Dendritic cell treated with granulocyte-macrophage colony-stimulating factor and Interleukin-4, amounts not matched to agents 40 ng/mL and 50 ng/mL, for 4 days (primary cell): ENCODE data around the gene ZFP2.
"Not testable (repeated sequence)": the region's sequence is repeated elsewhere in the genome, so short reads cannot be mapped to it uniquely, and the experiment has no call there.

Experiments
- H3K27ac Mint-ChIP-seq: one replicate; pipeline ENCODE4 v1.8.0; 2022; ENCODE audit warnings: mild to moderate bottlenecking, mixed read lengths
- H3K27me3 Mint-ChIP-seq: one replicate; pipeline ENCODE4 v1.8.0; 2022; ENCODE audit warnings: mild to moderate bottlenecking, mixed read lengths
- H3K36me3 Mint-ChIP-seq: one replicate; pipeline ENCODE4 v1.8.0; 2022; ENCODE audit warnings: low read depth, mixed read lengths
- H3K4me1 Mint-ChIP-seq: one replicate; pipeline ENCODE4 v1.8.0; 2022; ENCODE audit warnings: low read depth, mixed read lengths
- H3K4me3 Mint-ChIP-seq: one replicate; pipeline ENCODE4 v1.8.0; 2022; ENCODE audit warnings: mild to moderate bottlenecking, moderate library complexity, mixed read lengths
- H3K9me3 Mint-ChIP-seq: one replicate; pipeline ENCODE4 v1.8.0; 2022; ENCODE audit warnings: mixed read lengths
- intact Hi-C: fragments of 100-400 bp; cut with micrococcal nuclease; formaldehyde crosslinking; loops from one replicate; pipeline ENCODE4 v1.15.0; 2022

ZFP2 gene

DNA sequence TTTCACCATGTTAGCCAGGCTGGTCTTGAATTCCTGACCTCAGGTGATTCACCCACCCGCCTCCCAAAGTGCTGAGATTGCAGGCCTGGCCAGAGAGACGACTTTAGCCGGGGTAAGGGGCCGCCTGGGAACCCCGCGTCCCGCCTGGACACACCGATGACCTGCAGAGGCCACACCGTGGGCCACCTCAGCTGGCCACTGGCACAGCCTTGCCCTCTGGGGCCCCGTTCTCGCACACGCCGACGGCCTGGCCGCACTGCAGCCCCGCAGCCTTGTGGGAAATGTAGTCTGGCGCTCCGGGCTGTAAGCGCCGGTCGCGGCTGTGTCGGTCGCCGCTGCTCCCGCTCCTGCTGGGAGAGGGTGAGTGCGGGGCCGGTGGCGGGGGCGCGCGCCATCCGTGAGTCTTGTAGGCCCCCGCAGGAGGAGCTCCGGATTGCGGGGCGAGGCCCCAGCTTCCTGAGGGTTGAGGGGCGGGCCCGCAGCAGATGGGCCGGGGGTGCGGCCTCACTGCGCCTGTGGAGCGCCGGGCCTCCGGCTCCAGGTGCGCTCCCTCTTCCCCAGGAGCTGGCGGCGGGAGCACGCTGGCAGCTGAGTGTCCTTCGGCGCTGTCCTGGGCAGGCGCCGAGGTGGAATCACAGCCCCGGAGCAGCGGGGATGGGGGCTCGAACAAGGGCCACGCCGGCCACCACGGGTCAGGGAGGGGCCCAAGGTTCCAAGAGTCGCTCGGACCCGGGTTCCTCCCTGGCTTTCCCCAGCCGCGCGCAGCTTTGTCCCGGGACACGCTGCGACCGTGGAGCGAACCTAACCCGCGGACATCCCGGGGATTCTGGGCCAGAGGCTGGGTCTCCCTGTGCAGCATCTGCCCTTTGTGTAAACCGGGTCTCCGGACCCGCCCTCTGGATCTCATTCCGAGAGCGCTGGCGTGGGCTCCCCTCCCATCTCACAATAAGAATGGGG lies at the start of gene ZFP2:
ZFP2 (plus strand) TSS at position 299 of the 957 bp plus-strand sequence. CDS start 35,401 bp downstream, outside the sequence.
- Mint-ChIP-seq H3K4me3 (peak within 1 kb of the TSS; percentile 66), H3K36me3 (peaks cover 6% of the 10 kb centered on the region), H3K9me3 (peaks cover 63% of the 10 kb centered on the region), H3K27ac (no peak within 1 kb of the TSS), H3K4me1 (no peaks in the 10 kb centered on the region), H3K27me3 (peaks cover 32% of the 10 kb centered on the region)
- intact Hi-C loops: no loop called here

DNA sequence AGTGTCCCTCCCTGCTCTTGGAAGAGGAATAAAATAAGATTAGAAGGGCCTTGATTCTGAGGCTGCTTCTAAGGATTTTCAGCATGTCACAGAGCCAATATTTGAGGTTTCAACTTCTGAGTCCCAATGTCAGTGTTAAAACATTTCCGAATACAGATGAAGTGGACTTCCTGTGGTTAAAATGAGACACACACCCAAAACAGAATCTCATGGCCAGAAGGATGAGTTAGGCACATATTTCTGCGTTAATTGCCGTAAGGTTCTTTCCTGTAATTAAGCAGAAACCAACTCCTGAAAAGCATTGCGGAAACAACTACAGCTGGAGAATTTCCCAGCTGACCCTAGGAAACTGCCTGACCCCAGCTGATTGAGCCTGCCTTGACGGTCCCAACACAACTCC lies 46.4 kb upstream of the ZFP2 start:
- H3K27ac Mint-ChIP-seq: no peak overlapping the region
- intact Hi-C loops: no loop called here
- H3K4me1 Mint-ChIP-seq: peaks cover 7% of the 10 kb centered on the region
- no peaks in the 10 kb centered on the region for H3K36me3 Mint-ChIP-seq
- no peak overlapping the region for H3K4me3 Mint-ChIP-seq
- H3K27me3 Mint-ChIP-seq: peaks cover 7% of the 10 kb centered on the region
- peaks cover 15% of the 10 kb centered on the region for H3K9me3 Mint-ChIP-seq

DNA sequence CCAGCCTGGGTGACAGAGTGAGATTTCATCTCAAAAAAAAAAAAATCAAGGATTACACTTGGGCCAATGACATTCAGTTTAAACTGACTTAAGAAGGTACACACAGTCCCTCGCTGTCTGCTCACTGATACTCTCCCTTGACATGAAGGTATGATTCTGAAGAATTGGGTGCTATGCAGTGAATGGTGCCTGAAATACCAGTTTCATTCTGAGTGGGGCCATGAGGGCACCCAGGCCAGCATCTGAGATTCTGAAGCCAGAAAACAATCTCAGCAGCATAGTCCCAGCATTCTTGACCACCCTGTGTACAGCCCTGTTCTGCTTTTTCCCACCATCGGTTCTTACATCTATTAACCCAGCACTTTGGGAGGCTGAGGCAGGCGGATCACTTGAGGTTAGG lies 43.8 kb upstream of the ZFP2 start:
- intact Hi-C loops: no loop called here
- H3K4me3 Mint-ChIP-seq: no peak overlapping the region
- peaks cover 10% of the 10 kb centered on the region for H3K27me3 Mint-ChIP-seq
- H3K36me3 Mint-ChIP-seq: no peaks in the 10 kb centered on the region
- H3K4me1 Mint-ChIP-seq: peaks cover 7% of the 10 kb centered on the region
- no peak overlapping the region for H3K27ac Mint-ChIP-seq
- H3K9me3 Mint-ChIP-seq: peaks cover 15% of the 10 kb centered on the region

DNA sequence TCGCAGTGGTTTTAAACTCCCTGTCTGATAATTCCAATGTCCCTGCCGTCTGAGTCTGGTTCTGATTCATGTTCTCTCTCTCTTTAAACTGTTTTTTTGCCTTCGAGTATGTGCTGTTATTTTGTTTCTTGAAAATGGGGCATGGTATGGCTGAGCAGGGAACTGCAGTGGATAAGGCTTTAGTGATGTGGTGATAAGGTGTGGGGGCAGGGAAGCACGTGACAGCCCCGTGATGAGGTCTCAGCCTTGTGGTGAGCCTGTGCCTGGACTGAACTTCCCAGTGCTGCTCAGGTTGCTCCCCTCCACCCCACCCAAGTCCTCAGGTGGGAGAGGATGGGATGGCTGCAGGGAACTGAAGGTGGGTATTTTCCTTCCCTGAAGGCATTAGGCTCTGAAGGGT lies 41.4 kb upstream of the ZFP2 start:
- no peak overlapping the region for H3K4me3 Mint-ChIP-seq
- no peak overlapping the region for H3K27ac Mint-ChIP-seq
- H3K27me3 Mint-ChIP-seq: peaks cover 10% of the 10 kb centered on the region
- peaks cover 7% of the 10 kb centered on the region for H3K4me1 Mint-ChIP-seq
- no peaks in the 10 kb centered on the region for H3K36me3 Mint-ChIP-seq
- peaks cover 20% of the 10 kb centered on the region for H3K9me3 Mint-ChIP-seq
- intact Hi-C loops: no loop called here

DNA sequence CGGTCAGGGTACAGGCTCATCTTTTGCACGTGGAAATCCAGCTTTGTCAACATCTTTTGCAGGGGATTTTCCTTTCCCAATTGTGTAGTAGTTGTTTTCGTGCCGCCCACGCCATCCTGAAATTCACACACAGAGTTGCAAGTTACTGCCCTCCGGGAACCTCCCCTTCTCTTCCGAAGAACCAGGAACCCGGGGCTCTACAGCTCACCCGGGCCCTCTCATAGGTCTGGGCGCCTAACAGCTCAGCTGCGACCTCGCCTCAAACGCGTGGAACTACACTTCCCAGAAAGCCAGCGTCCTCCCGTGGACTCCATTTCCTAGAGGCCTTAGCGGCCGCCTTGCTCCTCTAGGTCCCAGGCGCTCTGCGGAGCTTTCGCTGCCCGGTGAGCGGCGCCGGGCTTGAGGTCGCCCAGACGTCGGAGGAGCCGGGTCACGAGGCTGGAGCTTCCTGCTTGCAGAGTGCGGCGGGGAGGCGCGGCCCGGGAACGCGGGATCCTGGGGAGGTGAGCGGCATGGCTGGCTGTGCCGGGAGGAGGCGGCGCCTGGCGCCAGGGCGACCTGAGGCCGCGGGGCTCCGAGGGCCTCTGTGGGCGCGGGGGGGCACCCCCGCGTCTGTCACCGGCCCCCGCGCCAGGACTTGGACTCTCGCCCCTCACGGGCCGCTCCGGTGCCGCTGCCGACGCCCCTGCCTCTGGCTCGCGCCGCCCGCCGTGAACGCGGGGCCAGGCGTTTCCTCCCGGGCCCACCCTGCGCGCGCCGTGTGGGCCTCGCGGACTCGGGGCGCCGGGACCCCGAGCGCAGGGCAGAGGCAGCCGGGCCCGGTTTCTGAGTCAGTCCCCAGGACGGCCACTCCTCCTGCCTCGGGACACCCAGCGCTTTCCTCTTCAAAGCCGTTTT lies 35.8 kb upstream of the ZFP2 start, which contains the start of gene ZNF354B:
ZNF354B (plus strand) TSS at position 329 of the 897 bp plus-strand sequence. CDS start 1,095 bp downstream, outside the sequence.
- no peaks in the 10 kb centered on the region for H3K27me3 Mint-ChIP-seq

DNA sequence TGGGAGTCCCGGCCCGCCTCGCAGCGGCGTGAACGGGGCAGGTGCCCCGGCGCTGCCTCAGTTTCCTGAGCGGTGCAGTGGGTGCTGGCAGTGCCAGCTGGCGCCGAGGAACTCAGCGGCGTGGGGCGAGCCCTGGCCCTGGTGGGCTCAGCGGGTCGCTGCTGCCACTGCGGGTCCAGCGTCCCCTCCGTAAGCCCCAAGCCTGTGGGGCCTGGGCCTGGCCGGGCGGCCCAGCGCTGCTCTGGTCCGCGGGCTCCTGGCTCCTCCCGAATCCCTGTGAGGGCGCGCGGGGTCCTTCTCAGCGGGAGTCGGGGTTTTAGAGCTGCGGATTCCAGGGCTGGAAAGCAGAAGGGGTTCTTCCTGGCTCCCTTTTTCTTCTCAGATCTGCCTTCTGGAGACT lies 35.1 kb upstream of the ZFP2 start:
- Mint-ChIP-seq H3K4me3 (peak overlapping the region; percentile 90), H3K27ac (peak overlapping the region; percentile 87), H3K36me3 (peaks cover 41% of the 10 kb centered on the region), H3K4me1 (peaks cover 21% of the 10 kb centered on the region)
- intact Hi-C loops, H3K27me3 Mint-ChIP-seq, H3K9me3 Mint-ChIP-seq: not testable (repeated sequence)

More for the DNA sequence above, 35.8 kb upstream of the ZFP2 start, which contains the start of gene ZNF354B:
- Mint-ChIP-seq H3K4me1 (peaks cover 21% of the 10 kb centered on the region), H3K9me3 (peaks cover 6% of the 10 kb centered on the region), H3K36me3 (peaks cover 34% of the 10 kb centered on the region), H3K27ac (peak within 1 kb of the TSS; percentile 87), H3K4me3 (peak within 1 kb of the TSS; percentile 90)
- intact Hi-C loops: loop anchor here (1.0 to 2.0 kb wide), 4 partner anchors 130 to 635 kb away; partner anchors contain the start of genes CLK4, ZNF354A and ZNF879

DNA sequence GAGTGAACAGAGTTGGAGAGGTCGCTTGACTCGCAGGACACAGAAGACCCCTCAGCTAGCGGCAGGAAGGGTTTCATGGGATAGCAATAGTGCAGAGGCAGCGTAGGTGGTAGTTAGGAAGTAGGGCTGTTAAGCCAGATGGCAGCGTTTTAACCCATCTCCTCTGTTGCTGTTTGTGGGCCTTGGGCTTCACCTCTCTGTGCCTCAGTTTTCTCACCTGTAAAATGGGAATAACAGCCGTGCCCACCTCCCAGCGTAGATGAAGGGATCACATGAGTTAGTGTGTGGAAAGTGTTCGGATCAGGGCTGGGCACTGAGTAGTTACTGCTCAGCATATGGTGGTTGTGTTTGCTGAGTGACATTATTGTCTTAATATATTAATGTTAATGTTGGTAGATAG lies 34.1 kb upstream of the ZFP2 start:
- peaks cover 14% of the 10 kb centered on the region for H3K9me3 Mint-ChIP-seq
- H3K27me3 Mint-ChIP-seq: no peaks in the 10 kb centered on the region
- intact Hi-C loops: no loop called here
- peak overlapping the region; percentile 33 for H3K27ac Mint-ChIP-seq
- H3K36me3 Mint-ChIP-seq: peaks cover 51% of the 10 kb centered on the region
- peak overlapping the region; percentile 62 for H3K4me3 Mint-ChIP-seq
- peaks cover 25% of the 10 kb centered on the region for H3K4me1 Mint-ChIP-seq

DNA sequence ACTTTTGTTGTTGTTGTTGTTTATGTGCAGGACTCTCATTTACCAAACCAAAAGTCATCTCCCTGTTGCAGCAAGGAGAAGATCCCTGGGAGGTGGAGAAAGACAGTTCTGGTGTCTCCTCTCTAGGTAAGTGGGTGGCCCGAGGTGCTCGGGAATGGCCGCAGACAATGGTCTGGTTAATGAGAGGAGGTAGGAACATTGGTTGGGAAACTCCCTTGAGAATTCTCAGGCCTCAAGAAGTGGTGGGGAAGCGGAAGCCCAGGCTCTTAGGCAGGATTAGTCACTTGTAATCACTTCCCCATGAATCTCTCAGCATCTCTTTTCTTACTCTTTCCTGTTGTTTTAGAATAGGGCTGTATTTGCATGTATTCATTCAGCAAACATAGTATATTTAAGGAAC lies 28.8 kb upstream of the ZFP2 start:
- H3K36me3 Mint-ChIP-seq: peaks cover 95% of the 10 kb centered on the region
- H3K27ac Mint-ChIP-seq: peak overlapping the region; percentile 31
- H3K9me3 Mint-ChIP-seq: peaks cover 62% of the 10 kb centered on the region
- no peak overlapping the region for H3K4me3 Mint-ChIP-seq
- intact Hi-C loops: no loop called here
- no peaks in the 10 kb centered on the region for H3K27me3 Mint-ChIP-seq
- peaks cover 18% of the 10 kb centered on the region for H3K4me1 Mint-ChIP-seq

DNA sequence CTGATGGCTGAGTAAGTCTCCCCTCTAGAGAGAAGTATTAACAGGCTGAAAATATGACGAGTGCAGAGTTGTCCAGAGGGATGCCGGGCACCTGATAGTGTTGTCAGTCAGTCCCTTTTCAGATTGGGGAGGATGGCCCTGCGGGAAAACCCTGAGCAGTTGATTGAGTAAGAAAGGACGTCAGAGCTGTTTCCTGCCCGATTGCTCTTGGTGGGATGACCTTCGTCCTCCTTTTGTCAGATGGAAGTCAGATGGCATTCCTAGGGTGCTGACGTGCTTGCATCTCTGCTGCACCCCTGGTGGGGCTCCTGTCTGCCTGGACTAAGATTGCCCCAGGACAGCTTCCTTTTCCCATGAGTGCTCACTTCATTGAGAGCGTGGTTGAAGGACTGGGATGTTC lies 26.1 kb upstream of the ZFP2 start:
- Mint-ChIP-seq H3K27me3 (no peaks in the 10 kb centered on the region), H3K4me3 (no peak overlapping the region), H3K27ac (no peak overlapping the region), H3K9me3 (peaks cover 88% of the 10 kb centered on the region), H3K4me1 (peaks cover 12% of the 10 kb centered on the region), H3K36me3 (peaks cover 100% of the 10 kb centered on the region)
- intact Hi-C loops: no loop called here

DNA sequence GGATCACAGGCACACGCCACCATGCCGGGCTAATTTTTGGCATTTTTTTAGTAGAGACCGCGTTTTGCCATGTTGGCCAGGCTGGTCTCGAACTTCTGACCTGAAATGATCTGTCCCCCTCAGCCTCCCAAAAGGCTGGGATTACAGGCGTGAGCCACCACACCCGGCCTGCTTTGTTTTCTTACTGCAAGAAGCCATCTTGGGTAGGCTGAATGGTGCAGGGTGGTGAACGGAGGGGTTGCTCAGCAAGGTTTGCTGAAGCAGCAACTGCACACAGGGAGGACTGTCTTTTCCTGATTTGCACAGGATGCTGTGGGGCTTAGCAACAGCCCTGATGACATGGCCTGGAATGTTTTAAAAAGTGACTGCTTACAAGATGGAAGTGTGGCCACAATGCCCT lies 25.3 kb upstream of the ZFP2 start:
- H3K9me3 Mint-ChIP-seq: peaks cover 96% of the 10 kb centered on the region
- H3K4me3 Mint-ChIP-seq: no peak overlapping the region
- intact Hi-C loops: no loop called here
- peaks cover 12% of the 10 kb centered on the region for H3K4me1 Mint-ChIP-seq
- H3K27me3 Mint-ChIP-seq: no peaks in the 10 kb centered on the region
- no peak overlapping the region for H3K27ac Mint-ChIP-seq
- peaks cover 100% of the 10 kb centered on the region for H3K36me3 Mint-ChIP-seq

DNA sequence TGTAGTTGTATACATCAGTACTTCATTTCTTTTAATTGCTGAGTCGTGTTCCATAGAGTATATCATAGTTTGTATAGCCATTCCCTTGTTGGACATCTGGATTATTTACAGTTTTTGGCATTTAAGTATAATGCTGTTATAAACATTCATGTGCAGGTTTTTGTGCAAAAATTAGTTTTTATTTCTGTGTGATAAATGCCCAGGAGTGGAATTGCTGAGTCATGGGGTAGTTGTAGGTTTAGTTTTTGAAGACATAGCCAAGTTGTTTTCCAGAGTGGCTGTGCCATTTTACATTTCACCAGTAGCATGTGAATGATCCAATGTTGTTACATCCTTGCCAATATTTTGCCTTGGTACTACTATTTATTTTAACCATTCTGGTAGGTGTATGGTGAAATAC lies 23.4 kb upstream of the ZFP2 start:
- H3K9me3 Mint-ChIP-seq: peaks cover 100% of the 10 kb centered on the region
- H3K27me3 Mint-ChIP-seq: no peaks in the 10 kb centered on the region
- intact Hi-C loops: no loop called here
- peaks cover 100% of the 10 kb centered on the region for H3K36me3 Mint-ChIP-seq
- H3K27ac Mint-ChIP-seq: no peak overlapping the region
- H3K4me1 Mint-ChIP-seq: peaks cover 2% of the 10 kb centered on the region
- no peak overlapping the region for H3K4me3 Mint-ChIP-seq

DNA sequence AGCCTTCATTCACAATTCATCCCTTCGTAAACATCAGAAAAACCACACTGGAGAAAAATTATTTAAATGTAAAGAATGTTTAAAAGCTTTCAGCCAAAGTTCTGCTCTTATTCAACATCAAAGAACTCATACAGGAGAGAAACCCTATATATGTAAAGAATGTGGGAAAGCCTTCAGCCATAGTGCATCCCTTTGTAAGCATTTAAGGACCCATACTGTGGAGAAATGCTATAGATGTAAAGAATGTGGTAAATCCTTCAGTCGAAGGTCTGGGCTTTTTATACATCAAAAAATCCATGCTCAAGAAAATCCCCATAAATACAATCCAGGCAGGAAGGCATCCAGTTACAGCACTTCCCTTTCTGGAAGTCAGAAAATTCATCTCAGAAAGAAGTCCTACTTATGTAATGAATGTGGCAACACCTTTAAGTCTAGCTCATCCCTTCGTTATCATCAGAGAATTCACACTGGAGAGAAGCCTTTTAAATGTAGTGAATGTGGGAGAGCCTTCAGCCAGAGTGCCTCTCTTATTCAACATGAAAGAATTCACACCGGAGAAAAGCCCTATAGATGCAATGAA lies 12.5 kb upstream of the ZFP2 start:
- not testable (repeated sequence) for H3K4me1 Mint-ChIP-seq, H3K27me3 Mint-ChIP-seq, H3K27ac Mint-ChIP-seq, H3K4me3 Mint-ChIP-seq
- Mint-ChIP-seq H3K36me3 (peaks cover 91% of the 10 kb centered on the region), H3K9me3 (peaks cover 91% of the 10 kb centered on the region)
- intact Hi-C loops: loop anchor here (10.0 kb wide), 1 partner anchor 142 kb away; the partner anchor contains the start of gene ZNF879

DNA sequence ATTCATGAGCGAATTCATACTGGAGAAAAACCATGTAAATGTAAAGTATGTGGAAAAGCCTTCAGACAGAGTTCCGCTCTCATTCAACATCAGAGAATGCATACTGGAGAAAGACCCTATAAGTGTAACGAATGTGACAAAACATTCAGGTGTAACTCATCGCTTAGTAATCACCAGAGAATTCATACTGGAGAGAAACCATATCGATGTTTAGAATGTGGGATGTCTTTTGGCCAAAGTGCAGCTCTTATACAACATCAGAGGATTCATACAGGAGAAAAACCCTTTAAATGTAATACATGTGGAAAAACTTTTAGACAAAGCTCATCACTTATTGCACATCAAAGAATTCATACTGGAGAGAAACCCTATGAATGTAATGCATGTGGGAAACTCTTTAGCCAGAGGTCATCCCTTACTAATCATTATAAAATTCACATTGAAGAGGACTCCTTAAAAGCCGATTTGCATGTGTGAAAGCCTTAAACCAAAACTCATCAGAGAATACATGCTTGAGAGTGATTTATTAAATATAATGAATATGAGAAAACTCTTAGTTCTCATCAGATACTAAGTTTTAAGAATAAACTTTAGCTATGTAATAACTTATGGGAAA lies 11.8 kb upstream of the ZFP2 start:
- Mint-ChIP-seq H3K4me1 (no peaks in the 10 kb centered on the region), H3K27ac (no peak overlapping the region), H3K36me3 (peaks cover 91% of the 10 kb centered on the region), H3K4me3 (no peak overlapping the region), H3K27me3 (no peaks in the 10 kb centered on the region), H3K9me3 (peaks cover 90% of the 10 kb centered on the region)
- intact Hi-C loops: loop anchor here (10.0 kb wide), 1 partner anchor 141 kb away; the partner anchor contains the start of gene ZNF879
